Placental pericyte (primary cell): ENCODE measurements around the gene METTL23. TPM values are rescaled to one million over a fixed set of nuclear protein-coding genes. Genes with fewer than 3 reads are reported as not detected.

Experiments
- small RNA-seq: library from RNA; depleted of rRNA; stranded (forward); fragments of <200 nt; gene quantifications from one replicate; pipeline ENCODE3, GENCODE V24; 2012; ENCODE audit warnings: low replicate concordance
- total RNA-seq: library from RNA; depleted of rRNA; stranded (reverse); fragments of >200 nt; gene quantifications from 2 replicates; pipeline ENCODE4 v1.2.3, GENCODE V29; 2012

METTL23 gene, protein sequence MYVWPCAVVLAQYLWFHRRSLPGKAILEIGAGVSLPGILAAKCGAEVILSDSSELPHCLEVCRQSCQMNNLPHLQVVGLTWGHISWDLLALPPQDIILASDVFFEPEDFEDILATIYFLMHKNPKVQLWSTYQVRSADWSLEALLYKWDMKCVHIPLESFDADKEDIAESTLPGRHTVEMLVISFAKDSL
- 17.7 and 25.5 TPM in 2 replicates for total RNA-seq

DNA sequence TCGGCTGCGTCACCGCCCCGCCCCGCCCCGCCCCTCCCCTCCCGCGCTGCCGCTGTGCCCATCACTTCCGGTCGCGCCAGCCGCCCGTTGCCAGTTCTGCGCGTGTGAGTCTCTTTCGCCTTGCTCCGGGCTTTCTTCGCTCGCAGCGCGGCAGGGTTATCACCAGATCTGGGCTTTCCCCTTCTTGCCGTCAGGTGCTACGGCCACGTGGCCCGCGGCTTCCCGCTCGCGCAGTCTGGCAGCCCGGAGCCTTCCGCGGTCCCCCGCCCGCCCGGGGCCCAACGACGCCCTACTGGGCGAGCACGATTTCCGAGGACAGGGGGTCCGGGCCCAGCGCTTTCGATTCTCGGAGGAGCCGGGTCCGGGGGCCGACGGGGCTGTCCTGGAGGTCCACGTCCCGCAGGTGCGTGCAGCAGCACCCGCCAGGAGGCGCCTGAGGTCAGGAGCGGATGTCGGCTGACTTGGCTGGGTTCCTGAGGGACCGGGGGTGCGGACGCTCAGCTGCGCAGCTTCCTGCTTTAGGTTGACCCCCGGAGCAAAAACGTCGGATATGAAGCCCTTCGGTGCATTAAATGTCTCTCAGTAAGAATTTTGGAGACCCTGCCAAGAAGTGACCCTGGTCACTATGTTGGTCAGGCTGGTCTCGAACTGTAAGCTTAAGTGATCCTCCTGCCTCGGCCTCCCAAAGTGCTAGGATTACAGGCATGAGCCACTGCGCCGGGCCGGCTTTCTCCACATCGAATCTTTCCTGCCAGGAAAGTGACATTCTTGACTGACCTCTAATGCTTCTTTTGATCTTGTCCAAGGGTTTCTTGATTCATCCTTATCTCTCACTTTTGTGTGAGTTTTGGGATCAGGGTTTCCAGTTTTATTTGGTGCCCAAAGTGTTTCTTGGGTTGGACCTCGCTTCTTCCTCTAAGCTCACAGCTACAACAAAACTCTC is at the start of gene METTL23:
Gene METTL23 (plus strand): TSS at position 64 of the 943 bp plus-strand sequence. CDS start 2,872 bp downstream, outside the sequence.

DNA sequence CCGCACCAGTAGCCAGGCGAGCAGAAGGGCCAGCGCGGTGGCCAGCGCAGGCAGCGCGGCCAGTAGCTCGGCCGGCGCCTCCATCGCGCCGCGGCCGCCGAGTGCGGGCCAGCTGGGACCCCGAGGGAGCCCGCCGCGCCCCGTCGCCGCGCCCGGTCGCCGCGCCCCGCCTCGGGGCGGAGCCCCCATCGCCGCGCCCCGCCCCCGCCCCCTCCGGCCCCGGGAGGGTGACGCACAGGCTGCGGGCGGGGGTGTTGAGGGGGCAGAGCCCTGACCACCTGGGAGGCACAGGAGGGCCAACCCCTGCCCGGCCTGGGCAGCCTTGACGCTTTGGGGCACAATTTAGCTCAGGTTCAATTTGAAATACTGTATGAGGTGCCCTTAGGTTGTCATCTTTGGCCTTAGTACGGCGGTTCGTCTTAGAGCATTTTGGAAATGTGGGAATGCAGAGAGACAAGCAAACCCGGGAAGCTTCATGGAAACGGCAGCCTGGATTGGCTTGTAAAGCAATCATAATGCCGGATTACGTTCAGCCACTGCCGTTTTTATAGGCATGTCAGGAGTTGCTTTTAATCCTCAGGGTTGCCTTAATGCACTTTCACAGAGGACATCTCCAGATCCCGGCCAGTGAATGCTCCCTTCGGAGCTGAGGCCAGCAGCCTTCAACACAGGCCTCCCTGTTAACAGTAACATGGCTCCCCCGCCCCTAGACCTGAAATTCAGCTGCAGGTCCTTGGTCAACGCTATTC is 15.6 kb upstream of the METTL23 start, which contains the start of gene MXRA7:
Gene MXRA7 (minus strand): TSS at position 103 of the 749 bp plus-strand sequence. CDS start 19 bp downstream, at position 84.

DNA sequence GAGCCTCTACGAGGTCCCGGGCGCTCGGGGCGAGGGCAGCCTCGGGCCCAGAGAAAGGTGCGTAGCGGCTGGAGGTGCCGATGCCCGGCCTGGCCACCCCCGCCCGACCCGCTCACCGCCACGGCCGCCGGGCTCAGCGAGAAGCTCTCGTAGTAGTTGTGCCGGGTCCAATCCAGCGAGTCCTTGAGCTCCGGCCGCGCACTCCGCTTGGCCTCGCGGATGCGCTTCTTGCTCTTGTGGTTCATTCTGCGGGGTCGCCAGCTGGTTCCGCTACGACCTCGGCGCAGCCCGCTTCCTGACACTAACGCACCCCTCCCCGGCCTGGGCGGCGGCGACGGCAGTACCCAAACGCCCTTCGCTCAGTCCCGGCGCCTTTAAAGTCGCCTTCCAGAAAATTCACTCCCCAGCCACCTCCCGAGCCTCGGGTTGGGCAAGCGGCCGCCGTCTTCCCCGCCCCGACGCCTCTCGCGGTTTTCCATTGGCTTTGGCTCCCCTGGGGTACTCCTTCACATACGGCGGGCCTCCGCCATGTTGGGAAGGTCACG is 336 bp upstream of the METTL23 start, which contains the start of gene JMJD6:
Gene JMJD6 (minus strand): TSS at position 376 of the 545 bp plus-strand sequence. CDS start 131 bp downstream, at position 245.

DNA sequence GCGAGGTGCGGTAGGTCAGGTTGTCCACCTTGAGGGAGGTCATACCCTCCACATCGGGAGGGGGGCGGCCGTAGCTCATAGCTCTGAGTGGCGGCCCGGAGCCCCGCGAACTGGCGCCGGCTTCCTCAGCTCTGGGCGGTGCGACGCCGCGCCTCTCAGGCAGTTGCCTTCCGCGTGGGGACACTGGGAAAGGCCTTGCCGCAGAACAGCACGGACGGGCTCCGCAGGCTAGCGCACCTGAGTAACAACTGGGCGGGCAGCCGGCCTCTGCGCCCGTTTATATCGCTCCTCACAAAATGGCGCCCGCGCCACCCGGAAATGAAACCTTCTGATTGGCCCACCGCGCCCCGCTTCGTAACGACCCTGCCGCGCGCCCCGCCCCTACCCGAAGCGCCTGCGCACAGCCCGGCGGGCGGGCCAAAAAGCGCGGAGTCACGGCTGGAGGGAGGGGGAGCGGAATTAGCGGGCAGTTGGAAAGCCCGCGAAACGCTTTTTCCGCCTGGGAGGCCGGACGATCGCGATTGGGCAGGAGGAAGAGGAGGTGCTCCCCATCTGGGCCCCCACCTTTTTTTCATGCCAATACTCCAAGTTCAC is 10.5 kb downstream of the METTL23 start, which contains the start of gene SRSF2:
Gene SRSF2 (minus strand): TSS at position 250 of the 594 bp plus-strand sequence. CDS start 171 bp downstream, at position 79.

DNA sequence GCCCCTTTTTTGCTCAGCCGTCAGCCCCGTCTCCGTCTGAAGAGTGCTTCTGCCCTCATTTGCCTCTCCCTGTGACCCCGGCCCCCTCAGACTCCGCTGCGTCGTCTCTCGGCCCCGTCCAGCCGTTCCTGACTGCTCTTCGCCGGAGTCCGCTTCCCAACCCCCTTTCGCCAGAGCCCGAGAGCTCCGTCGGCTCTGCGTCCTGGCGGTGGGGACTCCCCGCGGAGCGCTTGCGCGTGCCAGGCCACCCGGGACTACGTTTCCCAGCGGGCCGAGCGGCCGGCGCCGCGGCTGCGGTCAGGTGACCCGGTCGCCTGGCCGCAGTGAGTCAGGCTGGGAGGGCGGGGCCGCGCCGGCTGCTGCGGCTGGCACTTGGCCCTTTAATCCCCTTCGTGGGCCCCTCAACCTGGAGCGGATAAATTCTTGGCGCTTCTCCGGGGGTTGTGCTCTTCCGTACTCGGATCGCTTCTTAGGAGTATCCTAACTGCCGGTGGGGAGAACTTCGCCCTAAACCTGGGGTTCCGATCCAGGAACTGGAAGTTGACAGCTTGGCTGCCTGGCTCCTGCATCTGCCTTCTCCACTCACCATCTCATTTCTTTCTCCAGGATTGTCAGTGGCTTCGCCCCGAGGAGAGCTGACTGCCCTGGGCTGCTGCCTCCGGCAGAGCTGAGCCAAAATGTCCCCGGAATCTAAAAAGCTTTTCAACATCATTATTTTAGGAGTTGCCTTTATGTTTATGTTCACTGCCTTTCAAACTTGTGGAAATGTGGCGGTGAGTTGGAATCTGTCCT is 11.2 kb downstream of the METTL23 start, which contains the start of gene MFSD11:
Gene MFSD11 (plus strand): TSS at position 444 of the 792 bp plus-strand sequence. CDS start 234 bp downstream, at position 678.

Small RNAs within 50 kb of the gene (small RNA-seq; reads per million reads assigned to genes)
- gene AC005837.3 = not detected
- not detected for gene RF02271
- gene RNU6-97P = not detected
- 0.29 reads per million for gene RNY4P36

Other genes starting within 250 kb of the METTL23 start
- 34.4 and 40.2 TPM in 2 replicates for gene RHBDF2, start 225.4 kb upstream of the METTL23 start, total RNA-seq
- 73.5 and 104 TPM in 2 replicates for gene CYGB, start 189.1 kb upstream of the METTL23 start, total RNA-seq
- gene PRCD, start 186.8 kb upstream of the METTL23 start, total RNA-seq = 3.5 and 4.3 TPM in 2 replicates
- gene ST6GALNAC2, start 141.0 kb upstream of the METTL23 start, total RNA-seq = 1.3 and 2.6 TPM in 2 replicates
- not detected in 2 replicates for gene ST6GALNAC1, start 83.1 kb upstream of the METTL23 start, total RNA-seq
- 194 and 211 TPM in 2 replicates for gene MXRA7, start 15.9 kb upstream of the METTL23 start, total RNA-seq
- 24.2 and 37.0 TPM in 2 replicates for gene JMJD6, start 233 bp upstream of the METTL23 start, total RNA-seq
- gene SRSF2, start 10.5 kb downstream of the METTL23 start, total RNA-seq = 122 and 305 TPM in 2 replicates
- gene MFSD11, start 11.3 kb downstream of the METTL23 start, total RNA-seq = 28.9 and 56.1 TPM in 2 replicates
- gene MGAT5B, start 141.6 kb downstream of the METTL23 start, total RNA-seq = 0.22 and 0.86 TPM in 2 replicates